Tibial nerve (tissue), 4 donors: ENCODE measurements around the gene SCRN3. TPM values are rescaled to one million over a fixed set of nuclear protein-coding genes. Genes with fewer than 3 reads are reported as not detected.
"Not testable (repeated sequence)": the region's sequence is repeated elsewhere in the genome, so short reads cannot be mapped to it uniquely, and the experiment has no call there.

Experiments used
- DNase-seq, 2 donors: peaks; one replicate each; pipeline ENCODE4 v3.0.0-alpha.2; 2019; ENCODE audit warnings: low spot score in 2 of 2
- H3K27ac ChIP-seq, 4 donors: fragments of 200-600 bp; sonication (generic) in 3 of 4; one replicate each; pipeline ENCODE4 v1.5.1; 2017 to 2019; ENCODE audit warnings: mild to moderate bottlenecking in 1 of 4
- H3K27me3 ChIP-seq, 2 donors: fragments of 200-600 bp; sonication (generic) in 1 of 2; one replicate each; pipeline versions ENCODE4 v1.5.1 to v1.6.0; 2017 to 2019
- H3K36me3 ChIP-seq, 3 donors: fragments of 200-600 bp; sonication (generic); one replicate each; pipeline ENCODE4 v1.5.1; 2018 to 2019
- H3K4me1 ChIP-seq, 4 donors: fragments of 200-600 bp; sonication (generic) in 3 of 4; one replicate each; pipeline ENCODE4 v1.5.1; 2017 to 2019
- H3K4me3 ChIP-seq, 4 donors: fragments of 200-600 bp; sonication (generic) in 3 of 4; one replicate each; pipeline ENCODE4 v1.5.1; 2017 to 2019; ENCODE audit warnings: mild to moderate bottlenecking in 1 of 4, moderate library complexity in 1 of 4
- H3K9me3 ChIP-seq, 4 donors: fragments of 200-600 bp; sonication (generic) in 3 of 4; one replicate each; pipeline ENCODE4 v1.5.1; 2017 to 2019
- EP300 ChIP-seq, 2 donors: sonication (generic); formaldehyde crosslinking; IDR thresholded peaks; one replicate each; pipeline ENCODE4 v1.6.1; 2017; ENCODE audit warnings: antibody characterized with exemption in 2 of 2, mild to moderate bottlenecking in 1 of 2
- POLR2A ChIP-seq, 2 donors: fragments of 450-650 bp; IDR thresholded peaks; one replicate each; pipeline ENCODE4 v1.6.1; 2017; ENCODE audit warnings: antibody characterized with exemption in 2 of 2, mild to moderate bottlenecking in 2 of 2, moderate library complexity in 2 of 2
- WGBS, 2 donors: methylation state at CpG; one replicate each; pipeline ENCODE4 v1.1.5; 2018; 5-methylcytosine and 5-hydroxymethylcytosine counted together
- total RNA-seq, 4 donors: library from RNA; depleted of rRNA; stranded (reverse); fragments of >200 nt; gene quantifications; one replicate each; pipeline ENCODE4 v1.1.0, GENCODE V29; 2016
- TF ChIP-seq, protein P1 (sequence below), 5 experiments: fragments of 200-600 bp in 3 of 5; fragments of 450-650 bp in 2 of 5; sonication (generic) in 3 of 5; IDR thresholded peaks; one replicate each; pipeline ENCODE4 v1.5.1; 2016 to 2019; ENCODE audit warnings: antibody characterized with exemption in 5 of 5, mild to moderate bottlenecking in 3 of 5, moderate library complexity in 2 of 5

SCRN3 gene
- total RNA-seq, 4 donors from 2014 or later: 13.5 to 32.0 (median 20.7) TPM

DNA sequence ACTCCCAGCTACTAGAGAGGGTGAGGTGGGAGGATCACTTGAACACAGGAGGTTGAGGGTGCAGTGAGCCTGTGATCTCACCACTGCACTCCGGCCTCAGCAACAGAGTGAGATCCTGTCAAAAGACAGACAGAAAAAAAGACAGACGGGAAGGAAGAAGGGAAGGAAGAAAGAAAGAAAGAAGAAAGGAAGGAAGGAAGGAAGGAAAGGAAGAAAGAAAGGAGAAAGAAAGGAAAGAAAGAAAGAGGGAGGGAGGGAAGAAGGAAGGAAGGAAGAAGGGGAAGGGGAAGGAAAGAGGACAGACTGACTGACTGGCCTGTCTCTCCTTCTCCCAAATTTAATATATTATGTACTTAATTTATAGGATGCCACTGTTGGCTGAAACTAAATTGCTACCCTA is 39.2 kb upstream of the SCRN3 start:
- H3K27me3 ChIP-seq: no peaks in the 10 kb centered on the region
- H3K27ac ChIP-seq: no peak overlapping the region
- no peak overlapping the region for H3K4me3 ChIP-seq
- 90 to 98% methylated on average over 2 of the region's 2 CpGs for WGBS, 2 donors
- peaks cover 0 to 27% (median 0%) of the 10 kb centered on the region in 3 donors for H3K36me3 ChIP-seq
- H3K9me3 ChIP-seq: no peaks in the 10 kb centered on the region
- no peak for TF ChIP-seq EP300 (IDR thresholded peaks at IDR 0.05)
- no peak for TF ChIP-seq POLR2A (IDR thresholded peaks at IDR 0.05)
- TF ChIP-seq, protein P1, sequence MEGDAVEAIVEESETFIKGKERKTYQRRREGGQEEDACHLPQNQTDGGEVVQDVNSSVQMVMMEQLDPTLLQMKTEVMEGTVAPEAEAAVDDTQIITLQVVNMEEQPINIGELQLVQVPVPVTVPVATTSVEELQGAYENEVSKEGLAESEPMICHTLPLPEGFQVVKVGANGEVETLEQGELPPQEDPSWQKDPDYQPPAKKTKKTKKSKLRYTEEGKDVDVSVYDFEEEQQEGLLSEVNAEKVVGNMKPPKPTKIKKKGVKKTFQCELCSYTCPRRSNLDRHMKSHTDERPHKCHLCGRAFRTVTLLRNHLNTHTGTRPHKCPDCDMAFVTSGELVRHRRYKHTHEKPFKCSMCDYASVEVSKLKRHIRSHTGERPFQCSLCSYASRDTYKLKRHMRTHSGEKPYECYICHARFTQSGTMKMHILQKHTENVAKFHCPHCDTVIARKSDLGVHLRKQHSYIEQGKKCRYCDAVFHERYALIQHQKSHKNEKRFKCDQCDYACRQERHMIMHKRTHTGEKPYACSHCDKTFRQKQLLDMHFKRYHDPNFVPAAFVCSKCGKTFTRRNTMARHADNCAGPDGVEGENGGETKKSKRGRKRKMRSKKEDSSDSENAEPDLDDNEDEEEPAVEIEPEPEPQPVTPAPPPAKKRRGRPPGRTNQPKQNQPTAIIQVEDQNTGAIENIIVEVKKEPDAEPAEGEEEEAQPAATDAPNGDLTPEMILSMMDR (IDR thresholded peaks at IDR 0.05): no peak
- no peak for DNase-seq
- H3K4me1 ChIP-seq: no peaks in the 10 kb centered on the region

DNA sequence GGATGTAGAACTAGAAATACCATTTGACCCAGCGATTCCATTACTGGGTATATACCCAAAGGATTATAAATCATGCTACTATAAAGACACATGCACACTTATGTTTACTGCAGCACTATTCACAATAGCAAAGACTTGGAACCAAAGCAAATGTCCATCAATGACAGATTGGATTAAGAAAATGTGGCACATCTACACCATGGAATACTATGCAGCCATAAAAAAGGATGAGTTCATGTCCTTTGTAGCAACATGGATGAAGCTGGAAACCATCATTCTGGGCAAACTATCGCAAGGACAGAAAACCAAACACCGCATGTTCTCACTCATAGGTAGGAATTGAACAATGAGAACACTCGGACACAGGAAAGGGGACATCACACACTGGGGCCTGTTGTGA is 35.9 kb upstream of the SCRN3 start:
- DNase-seq, H3K9me3 ChIP-seq, H3K4me1 ChIP-seq, H3K27me3 ChIP-seq, H3K27ac ChIP-seq, H3K4me3 ChIP-seq: not testable (repeated sequence)
- H3K36me3 ChIP-seq: peaks cover 0 to 39% (median 0%) of the 10 kb centered on the region in 3 donors
- 96 to 97% methylated on average over 4 of the region's 4 CpGs for WGBS, 2 donors

DNA sequence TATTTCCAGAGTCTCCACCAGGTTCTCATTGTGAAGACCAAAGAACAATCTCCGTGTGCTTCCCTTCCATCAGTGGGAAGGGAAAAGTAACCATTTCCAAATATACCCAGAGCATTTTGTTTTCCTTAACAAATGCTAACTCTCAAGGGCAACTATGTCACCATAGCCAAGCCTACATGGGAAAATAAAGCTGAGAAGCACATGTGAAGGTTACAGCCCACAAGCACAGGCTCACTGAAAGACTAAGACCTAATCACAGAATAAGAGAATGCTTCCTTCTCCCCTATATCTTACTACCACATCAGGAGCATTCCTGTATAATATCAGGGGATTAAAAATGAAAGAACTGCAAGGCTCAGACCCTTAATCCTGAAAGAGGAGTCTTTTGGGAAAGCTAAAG is 32.6 kb upstream of the SCRN3 start:
- peaks cover 0 to 64% (median 8%) of the 10 kb centered on the region in 3 donors for H3K36me3 ChIP-seq
- TF ChIP-seq, protein P1 (IDR thresholded peaks at IDR 0.05): no peak
- TF ChIP-seq EP300 (IDR thresholded peaks at IDR 0.05): no peak
- TF ChIP-seq POLR2A (IDR thresholded peaks at IDR 0.05): no peak
- no peak overlapping the region for H3K27ac ChIP-seq
- 91 to 95% methylated on average over 1 of the region's 1 CpG for WGBS, 2 donors
- DNase-seq: no peak
- no peaks in the 10 kb centered on the region for H3K27me3 ChIP-seq
- no peak overlapping the region for H3K4me3 ChIP-seq
- no peaks in the 10 kb centered on the region for H3K4me1 ChIP-seq
- H3K9me3 ChIP-seq: peaks cover 0 to 8% (median 0%) of the 10 kb centered on the region in 4 donors

GRCh38 chr2:174363492-174364225 is 31.9 kb upstream of the SCRN3 start:
- H3K36me3 ChIP-seq: peaks cover 0 to 71% (median 8%) of the 10 kb centered on the region in 3 donors
- H3K4me3 ChIP-seq, H3K27me3 ChIP-seq, H3K4me1 ChIP-seq, H3K9me3 ChIP-seq, DNase-seq, H3K27ac ChIP-seq: not testable (repeated sequence)
- WGBS, 2 donors: 97 to 98% methylated on average over 6 of the region's 6 CpGs

DNA sequence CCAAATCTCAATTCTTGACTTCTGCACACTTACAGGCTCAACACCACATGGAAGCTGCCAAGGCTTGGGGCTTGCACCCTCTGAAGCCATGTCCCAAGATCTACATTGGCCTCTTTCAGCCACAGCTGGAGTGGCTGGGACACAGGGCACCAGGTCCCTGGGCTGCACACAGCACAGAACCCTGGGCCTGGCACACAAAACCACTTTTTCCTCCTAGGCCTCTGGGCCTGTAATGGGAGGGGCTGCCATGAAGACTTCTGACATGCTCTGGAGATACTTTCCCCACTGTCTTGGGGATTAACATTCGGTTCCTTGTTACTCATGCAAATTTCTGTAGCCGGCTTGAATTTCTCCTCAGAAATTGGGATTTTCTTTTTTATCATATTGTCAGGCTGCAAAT is 30.9 kb upstream of the SCRN3 start:
- no peak for DNase-seq
- H3K4me3 ChIP-seq: no peak overlapping the region
- no peaks in the 10 kb centered on the region for H3K27me3 ChIP-seq
- H3K36me3 ChIP-seq: peaks cover 0 to 76% (median 8%) of the 10 kb centered on the region in 3 donors
- 95 to 98% methylated on average over 2 of the region's 2 CpGs for WGBS, 2 donors
- no peak overlapping the region for H3K27ac ChIP-seq
- H3K9me3 ChIP-seq: peaks cover 0 to 8% (median 0%) of the 10 kb centered on the region in 4 donors
- no peak for TF ChIP-seq POLR2A (IDR thresholded peaks at IDR 0.05)
- no peaks in the 10 kb centered on the region for H3K4me1 ChIP-seq

DNA sequence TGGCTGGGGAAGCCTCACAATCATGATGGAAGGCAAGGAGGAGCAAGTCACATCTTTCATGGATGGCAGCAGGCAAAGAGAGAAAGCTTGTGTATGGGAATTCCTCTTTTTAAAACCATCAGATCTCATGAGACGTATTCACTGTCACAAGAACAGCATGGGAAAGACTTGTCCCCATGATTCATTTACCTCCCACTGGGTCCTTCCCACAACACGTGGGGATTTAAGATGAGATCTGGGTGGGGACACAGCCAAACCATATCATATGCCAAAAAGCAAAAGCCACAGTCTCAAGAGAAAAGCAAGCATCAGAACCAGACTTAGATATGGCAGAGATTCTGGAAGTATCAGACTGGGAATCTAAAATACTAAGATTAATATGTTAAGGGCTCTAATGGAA is 30.0 kb upstream of the SCRN3 start:
- Histone ChIP-seq H3K36me3 (peaks cover 0 to 76% (median 8%) of the 10 kb centered on the region in 3 donors), H3K27ac (no peak overlapping the region), H3K27me3 (no peaks in the 10 kb centered on the region), H3K9me3 (peaks cover 0 to 8% (median 0%) of the 10 kb centered on the region in 4 donors), H3K4me3 (no peak overlapping the region), H3K4me1 (no peaks in the 10 kb centered on the region)
- TF ChIP-seq, protein P1 (IDR thresholded peaks at IDR 0.05): no peak
- TF ChIP-seq POLR2A (IDR thresholded peaks at IDR 0.05) (no peak), EP300 (IDR thresholded peaks at IDR 0.05) (no peak)
- 90 to 91% methylated on average over 2 of the region's 2 CpGs for WGBS, 2 donors
- no peak for DNase-seq
